Left ventricle myocardium inferior (tissue), 1 donor: ENCODE results near the gene DBX1. TPM values are rescaled to one million over a fixed set of nuclear protein-coding genes. Genes with fewer than 3 reads are reported as not detected.

Experiments
- DNase-seq: peaks from one replicate; pipeline ENCODE4 v3.0.0-alpha.2; 2020
- H3K27ac ChIP-seq: fragments of 200-600 bp; replicated peaks from 2 replicates; pipeline ENCODE4 v1.8.0; 2021
- H3K27me3 ChIP-seq: fragments of 200-600 bp; 2 replicates; pipeline ENCODE4 v1.8.0; 2021; ENCODE audit warnings: low read depth
- H3K36me3 ChIP-seq: fragments of 200-600 bp; 2 replicates; pipeline ENCODE4 v1.8.0; 2021
- H3K4me1 ChIP-seq: fragments of 200-600 bp; 2 replicates; pipeline ENCODE4 v1.8.0; 2021
- H3K4me3 ChIP-seq: fragments of 200-600 bp; 2 replicates; pipeline ENCODE4 v1.8.0; 2021; ENCODE audit warnings: mild to moderate bottlenecking, moderate library complexity
- H3K9me3 ChIP-seq: fragments of 200-600 bp; replicated peaks from 2 replicates; pipeline ENCODE4 v1.8.0; 2021
- CTCF ChIP-seq: fragments of 200-600 bp; IDR thresholded peaks from 2 replicates; pipeline ENCODE4 v1.8.0; 2021; ENCODE audit warnings: antibody characterized with exemption, mild to moderate bottlenecking, borderline replicate concordance
- intact Hi-C: fragments of 100-400 bp; cut with micrococcal nuclease; formaldehyde crosslinking; loops from one replicate; pipeline ENCODE4 v1.11.0; 2022
- total RNA-seq: library from RNA; stranded (reverse); fragmentation: NEBNext Ultra II Directional; extraction: Animal tissue kit (Norgen Biotek cat#: 25700); gene quantifications from one replicate; pipeline ENCODE4 v1.2.1, GENCODE V29; 2021
- donor health status: DM: no; HTN: yes; CAD: no; lungs with severe emphysema.

Gene DBX1
- total RNA-seq, 1 donor from 2014 or later = not detected

- DNase-seq = peak; percentile 75
- H3K27ac ChIP-seq = peak overlapping the region; percentile 86
- no peaks in the 10 kb centered on the region for H3K27me3 ChIP-seq
- peaks cover 29% of the 10 kb centered on the region for H3K36me3 ChIP-seq
- H3K4me1 ChIP-seq = peaks cover 24% of the 10 kb centered on the region
- H3K4me3 ChIP-seq = peak overlapping the region; percentile 36
- no peak for TF ChIP-seq CTCF
- no peaks in the 10 kb centered on the region for H3K9me3 ChIP-seq
- intact Hi-C loops = no loop called here
Measured at GRCh38 chr11:20112291-20113148, 47.8 kb downstream of the DBX1 start.

- H3K27me3 ChIP-seq = no peaks in the 10 kb centered on the region
- no peaks in the 10 kb centered on the region for H3K9me3 ChIP-seq
- peaks cover 31% of the 10 kb centered on the region for H3K36me3 ChIP-seq
- TF ChIP-seq CTCF = no peak
- intact Hi-C loops = no loop called here
- peaks cover 24% of the 10 kb centered on the region for H3K4me1 ChIP-seq
- DNase-seq = no peak
- peak overlapping the region; percentile 36 for H3K4me3 ChIP-seq
- H3K27ac ChIP-seq = peak overlapping the region; percentile 86
Measured at GRCh38 chr11:20111871-20112270, 48.4 kb downstream of the DBX1 start.

GRCh38 chr11:20110908-20111669, 49.2 kb downstream of the DBX1 start:
- TF ChIP-seq CTCF = peak; percentile 84
- intact Hi-C loops = no loop called here
- H3K4me1 ChIP-seq = peaks cover 24% of the 10 kb centered on the region
- H3K27ac ChIP-seq = peak overlapping the region; percentile 86
- H3K4me3 ChIP-seq = no peak overlapping the region
- no peak for DNase-seq
- H3K9me3 ChIP-seq = no peaks in the 10 kb centered on the region
- H3K27me3 ChIP-seq = no peaks in the 10 kb centered on the region
- H3K36me3 ChIP-seq = peaks cover 30% of the 10 kb centered on the region

- H3K27me3 ChIP-seq = no peaks in the 10 kb centered on the region
- no peak overlapping the region for H3K27ac ChIP-seq
- DNase-seq = no peak
- intact Hi-C loops = no loop called here
- H3K9me3 ChIP-seq = no peaks in the 10 kb centered on the region
- no peak for TF ChIP-seq CTCF
- H3K36me3 ChIP-seq = peaks cover 33% of the 10 kb centered on the region
- no peak overlapping the region for H3K4me3 ChIP-seq
- H3K4me1 ChIP-seq = peaks cover 24% of the 10 kb centered on the region
Measured at GRCh38 chr11:20109731-20110445, 50.4 kb downstream of the DBX1 start.

Other genes starting within 250 kb of the DBX1 start
- gene HTATIP2, start 203.2 kb upstream of the DBX1 start, total RNA-seq = 17.4 TPM
- gene PRMT3, start 227.2 kb upstream of the DBX1 start, total RNA-seq = 11.4 TPM